Gastroesophageal sphincter (tissue), 3 donors: ENCODE results near the gene LRP1B.

Source experiments
- CTCF ChIP-seq, 4 experiments: fragments of 200-600 bp in 2 of 4; fragments of 450-650 bp in 2 of 4; sonication (generic) in 1 of 4; IDR thresholded peaks; one replicate each; pipeline ENCODE4 v1.5.1; 2017 to 2019; ENCODE audit warnings: antibody characterized with exemption in 4 of 4, mild to moderate bottlenecking in 2 of 4, moderate library complexity in 2 of 4
- EP300 ChIP-seq: sonication (generic); formaldehyde crosslinking; IDR thresholded peaks from one replicate; pipeline ENCODE4 v1.6.1; 2017; ENCODE audit warnings: antibody characterized with exemption, mild to moderate bottlenecking
- POLR2AphosphoS5 ChIP-seq: sonication (generic); formaldehyde crosslinking; IDR thresholded peaks from one replicate; pipeline ENCODE4 v1.6.1; 2017; ENCODE audit warnings: antibody characterized with exemption

GRCh38 chr2:141701618-141702017 lies 429.2 kb downstream of the LRP1B start:
- TF ChIP-seq CTCF (IDR thresholded peaks at IDR 0.05) (no peak), POLR2AphosphoS5 (no peak), EP300 (no peak)
